ENCODE measurements around the gene SMIM1.

GRCh38 chr1:3727825-3728776 lies 44.4 kb upstream of the SMIM1 start:
- TF ChIP-seq MAX (IDR thresholded peaks at IDR 0.05) (no peak), POLR2A (IDR thresholded peaks at IDR 0.05; ENCODE audit: low read length) (no peak), CTCF (IDR thresholded peaks at IDR 0.05) (no peak), POLR2AphosphoS2 (conservative IDR thresholded peaks at IDR 0.05; ENCODE audit: low read length) (no peak), RARB (CRISPR knock-in tag; IDR thresholded peaks at IDR 0.05) (no peak), MAFK (IDR thresholded peaks at IDR 0.05; ENCODE audit: partially characterized antibody) (no peak), USF2 (IDR thresholded peaks at IDR 0.05) (no peak), ATOH8 (CRISPR knock-in tag; IDR thresholded peaks at IDR 0.05; ENCODE audit: low read depth) (no peak), EHF (CRISPR knock-in tag; IDR thresholded peaks at IDR 0.05) (no peak), ELK1 (IDR thresholded peaks at IDR 0.05; ENCODE audit: low read depth, low read length) (no peak), MYC (IDR thresholded peaks at IDR 0.05; ENCODE audit: borderline replicate concordance, low read length) (no peak), FOSB (CRISPR knock-in tag; IDR thresholded peaks at IDR 0.05) (no peak), HDAC2 (IDR thresholded peaks at IDR 0.05) (no peak), MAZ (IDR thresholded peaks at IDR 0.05; ENCODE audit: borderline replicate concordance, low read depth, low read length) (no peak)
